Measurements from ENCODE around the gene NT5DC2. TPM values are rescaled to one million over a fixed set of nuclear protein-coding genes. Genes with fewer than 3 reads are reported as not detected.

Gene NT5DC2
- total and polyA plus RNA-seq, 2 of the 8 experiments (the other 6 are each of a cell fraction or from before 2014, with no cell fraction given): 331 to 477 TPM

- no peak overlapping the region for H2BK15ac ChIP-seq (ENCODE audit: low read length)
- peaks cover 21 to 60% (median 43%) of the 10 kb centered on the region in 4 experiments for H3K36me3 ChIP-seq (ENCODE audit: control insufficient read depth in 2 of 4, insufficient read depth in 4 of 4, low read length in 3 of 4)
- no peak overlapping the region for H2BK20ac ChIP-seq (ENCODE audit: low read length)
- no peaks in the 10 kb centered on the region for H3K9me3 ChIP-seq (ENCODE audit: insufficient read depth in 2 of 2, low read depth in 1 of 2, low read length in 1 of 2)
- H3K27ac ChIP-seq (ENCODE audit: low read depth, low read length): no peak overlapping the region
- H3K14ac ChIP-seq (ENCODE audit: insufficient read length): no peak overlapping the region
- H2BK12ac ChIP-seq (ENCODE audit: low read depth, low read length): no peak overlapping the region
- no peak overlapping the region for H3K4ac ChIP-seq (replicated peaks; ENCODE audit: insufficient read length, low read depth, low read length)
- no peak overlapping the region; the same call in 1 of the 2 replicates for H2BK5ac ChIP-seq (ENCODE audit: low read depth, low read length)
- no peak overlapping the region for H3K56ac ChIP-seq (replicated peaks; ENCODE audit: insufficient read length, low read depth, low read length)
- H4K5ac ChIP-seq (ENCODE audit: insufficient read length, low read depth, low read length): no peak overlapping the region
- no peak overlapping the region for H4K91ac ChIP-seq (replicated peaks; ENCODE audit: insufficient read length, low read length)
- H3K79me2 ChIP-seq (ENCODE audit: control insufficient read depth in 1 of 2, insufficient read depth in 2 of 2, low read length in 2 of 2): no peaks in the 10 kb centered on the region
- H3K9ac ChIP-seq (replicated peaks in 1 of 4; ENCODE audit: extremely low read depth in 1 of 4, low read depth in 3 of 4, low read length in 3 of 4): no peak overlapping the region
- no peaks in the 10 kb centered on the region for H3K23me2 ChIP-seq (ENCODE audit: low read depth, low read length)
- no peak overlapping the region for H3K23ac ChIP-seq (ENCODE audit: insufficient read length)
- H2BK120ac ChIP-seq (replicated peaks; ENCODE audit: low read depth, low read length): no peak overlapping the region
- no peaks in the 10 kb centered on the region for H3K27me3 ChIP-seq (replicated peaks in 1 of 4; ENCODE audit: control insufficient read depth in 3 of 4, extremely low read depth in 1 of 4, insufficient read depth in 3 of 4, low read length in 3 of 4)
- H4K20me1 ChIP-seq (replicated peaks in 1 of 2; ENCODE audit: control insufficient read depth in 1 of 2, insufficient read depth in 2 of 2, low read length in 2 of 2): peaks cover 0 to 22% of the 10 kb centered on the region in 2 experiments
- FAIRE-seq: no peak
- 86% methylated on average over 21 of the region's 22 CpGs; no CpG with 5 or more reads in 1 of the 2 experiments for WGBS, 2 experiments (ENCODE audit: extremely low coverage in 1 of 2, insufficient coverage in 1 of 2, insufficient read length in 1 of 2, insufficient replicate concordance in 2 of 2, low coverage in 1 of 2, low lambda C conversion rate in 2 of 2, missing lambda C conversion rate in 1 of 2)
- H2AFZ ChIP-seq (ENCODE audit: low read length): no peak overlapping the region
- H3K4me2 ChIP-seq (ENCODE audit: insufficient read depth in 1 of 2, low read depth in 2 of 2, low read length in 2 of 2): no peak overlapping the region
- H3K18ac ChIP-seq (ENCODE audit: extremely low read depth, low read length): no peak overlapping the region
- CTCF ChIA-PET (ENCODE audit: partially characterized antibody): interaction anchor here (1.0 to 2.0 kb wide), 6 partner anchors 8 to 62 kb away, joined by 3 to 7 read pairs (median 4); no protein-coding TSS in a partner anchor
- H3K79me1 ChIP-seq (ENCODE audit: low read depth, low read length): no peaks in the 10 kb centered on the region; the same call in 1 of the 2 replicates
- no peak overlapping the region for H2AK5ac ChIP-seq (ENCODE audit: low read depth, low read length)
- H3K4me3 ChIP-seq (ENCODE audit: extremely low read depth in 1 of 4, insufficient read depth in 2 of 4, low read depth in 3 of 4, low read length in 4 of 4): no peak overlapping the region
- H3K4me1 ChIP-seq (replicated peaks in 1 of 4; ENCODE audit: control insufficient read depth in 3 of 4, insufficient read depth in 4 of 4, low read length in 3 of 4): peaks cover 0 to 5% (median under 1%) of the 10 kb centered on the region in 4 experiments; a peak in 3 of 7 replicates
- no peak for DNase-seq (ENCODE audit: low read depth in 1 of 2, low spot score in 2 of 2)
- H4K8ac ChIP-seq (ENCODE audit: extremely low read depth, insufficient read depth, low read length): no peak overlapping the region
- POLR2A ChIA-PET (ENCODE audit: partially characterized antibody): interaction anchor here (0.8 to 3.0 kb wide), 10 partner anchors 8 to 65 kb away, joined by 3 to 16 read pairs (median 3); no protein-coding TSS in a partner anchor
- TF ChIP-seq EP300 (IDR thresholded peaks at IDR 0.05; ENCODE audit: borderline replicate concordance in 1 of 2, low read depth in 2 of 2, low read length in 2 of 2) (no peak), YY1 (IDR thresholded peaks at IDR 0.05; ENCODE audit: low read depth, low read length) (no peak), TAF1 (IDR thresholded peaks at IDR 0.05; ENCODE audit: low read depth, low read length) (no peak), JUN (IDR thresholded peaks at IDR 0.05; ENCODE audit: low read depth, low read length) (no peak), PHF8 (conservative IDR thresholded peaks at IDR 0.05; ENCODE audit: low read depth, low read length) (no peak), EGR1 (IDR thresholded peaks at IDR 0.05; ENCODE audit: borderline replicate concordance, low read depth, low read length) (no peak), BACH1 (IDR thresholded peaks at IDR 0.05; ENCODE audit: low read length) (no peak), HDAC6 (IDR thresholded peaks at IDR 0.05; ENCODE audit: low read depth, low read length) (no peak), CBX8 (IDR thresholded peaks at IDR 0.05; ENCODE audit: borderline replicate concordance, low read depth, low read length) (no peak), ASH2L (IDR thresholded peaks at IDR 0.05; ENCODE audit: low read length) (no peak), CREB1 (IDR thresholded peaks at IDR 0.05) (no peak), CTBP2 (IDR thresholded peaks at IDR 0.05; ENCODE audit: borderline replicate concordance, insufficient read depth, insufficient read length, low read length) (no peak)
Observed at GRCh38 chr3:52490035-52490938, 43.4 kb downstream of the NT5DC2 start.
